ENCODE measurements around the gene TENT5C.
"Not testable (repeated sequence)": the region's sequence is repeated elsewhere in the genome, so short reads cannot be mapped to it uniquely, and the experiment has no call there.

Gene TENT5C

GRCh38 chr1:117605774-117606648, at the start of gene TENT5C:
TENT5C (plus strand) TSS chr1:117606048; CDS start chr1:117622869, 16,821 bp downstream.
- peak; percentile 97 for DNase-seq

GRCh38 chr1:117556341-117556740, 49.5 kb upstream of the TENT5C start:
- no peak for DNase-seq

GRCh38 chr1:117556976-117557375, 48.9 kb upstream of the TENT5C start:
- DNase-seq: no peak

GRCh38 chr1:117558451-117558850, 47.4 kb upstream of the TENT5C start:
- DNase-seq: not testable (repeated sequence)

- no peak for DNase-seq
These were observed 46.7 kb upstream of the TENT5C start for GRCh38 chr1:117559139-117559538.

- DNase-seq: no peak
These were observed 45.9 kb upstream of the TENT5C start for GRCh38 chr1:117559985-117560384.

GRCh38 chr1:117561071-117561470, 44.8 kb upstream of the TENT5C start:
- DNase-seq: no peak

GRCh38 chr1:117561551-117561950, 44.3 kb upstream of the TENT5C start:
- no peak for DNase-seq

GRCh38 chr1:117562581-117563491, 43.0 kb upstream of the TENT5C start:
- no peak for DNase-seq

GRCh38 chr1:117563492-117563875, 42.4 kb upstream of the TENT5C start:
- no peak for DNase-seq

GRCh38 chr1:117564227-117565075, 41.4 kb upstream of the TENT5C start:
- DNase-seq: no peak

GRCh38 chr1:117565076-117565556, 40.7 kb upstream of the TENT5C start:
- no peak for DNase-seq

GRCh38 chr1:117565745-117566455, 39.9 kb upstream of the TENT5C start:
- DNase-seq: no peak

- DNase-seq: no peak
These were observed 39.3 kb upstream of the TENT5C start for GRCh38 chr1:117566556-117566955.

- no peak for DNase-seq
These were observed 38.4 kb upstream of the TENT5C start for GRCh38 chr1:117567435-117567834.

- no peak for DNase-seq
These were observed 37.9 kb upstream of the TENT5C start for GRCh38 chr1:117567976-117568375.

GRCh38 chr1:117568999-117569398, 36.8 kb upstream of the TENT5C start:
- DNase-seq: no peak

GRCh38 chr1:117569856-117570255, 36.0 kb upstream of the TENT5C start:
- no peak for DNase-seq

GRCh38 chr1:117570988-117571409, 34.8 kb upstream of the TENT5C start:
- peak; percentile 58 for DNase-seq

- no peak for DNase-seq
These were observed 34.4 kb upstream of the TENT5C start for GRCh38 chr1:117571496-117571895.

GRCh38 chr1:117572546-117572945, 33.3 kb upstream of the TENT5C start:
- DNase-seq: peak; percentile 40

Data from RPMI8226 (cell line).